Osteocyte (in vitro differentiated cells): Measurements from ENCODE around the gene ACTG1. TPM values are rescaled to one million over a fixed set of nuclear protein-coding genes. Genes with fewer than 3 reads are reported as not detected.

Source experiments
- DNase-seq: peaks from one replicate; pipeline ENCODE4 v3.0.0; 2021; ENCODE audit warnings: mixed read lengths; ENCODE audit not compliant: unreplicated experiment; ENCODE audit errors: extremely low spot score
- H3K27ac Mint-ChIP-seq: one replicate; pipeline ENCODE4 v1.8.0; 2021; ENCODE audit warnings: mild to moderate bottlenecking, mixed read lengths; ENCODE audit not compliant: unreplicated experiment
- H3K27me3 Mint-ChIP-seq: one replicate; pipeline ENCODE4 v1.8.0; 2021; ENCODE audit warnings: mixed read lengths; ENCODE audit not compliant: unreplicated experiment
- H3K36me3 Mint-ChIP-seq: one replicate; pipeline ENCODE4 v1.8.0; 2021; ENCODE audit warnings: mixed read lengths; ENCODE audit not compliant: unreplicated experiment
- H3K4me1 Mint-ChIP-seq: one replicate; pipeline ENCODE4 v1.8.0; 2021; ENCODE audit warnings: mixed read lengths; ENCODE audit not compliant: unreplicated experiment
- H3K4me3 Mint-ChIP-seq: one replicate; pipeline ENCODE4 v1.8.0; 2021; ENCODE audit warnings: mild to moderate bottlenecking, moderate library complexity, mixed read lengths; ENCODE audit not compliant: unreplicated experiment
- H3K9me3 Mint-ChIP-seq: one replicate; pipeline ENCODE4 v1.8.0; 2021; ENCODE audit warnings: mixed read lengths; ENCODE audit not compliant: unreplicated experiment
- CTCF ChIP-seq: fragments of 200-600 bp; sonication (generic); IDR thresholded peaks from 2 replicates; pipeline ENCODE4 v1.5.0; 2021; ENCODE audit warnings: antibody characterized with exemption, mild to moderate bottlenecking, moderate library complexity
- total RNA-seq: library from RNA; stranded (reverse); gene quantifications from 2 replicates; pipeline ENCODE4 v1.2.1, GENCODE V29; 2021

The ACTG1 gene
- total RNA-seq, 1 donor from 2014 or later, result 4,267 TPM

- Mint-ChIP-seq H3K27me3 (no peaks in the 10 kb centered on the region), H3K9me3 (no peaks in the 10 kb centered on the region), H3K4me3 (no peak overlapping the region), H3K36me3 (no peaks in the 10 kb centered on the region), H3K27ac (no peak overlapping the region), H3K4me1 (peaks cover 6% of the 10 kb centered on the region)
- TF ChIP-seq CTCF, result no peak
- DNase-seq, result no peak
These were observed 16.8 kb upstream of the ACTG1 start for GRCh38 chr17:81529437-81529803.

GRCh38 chr17:81528651-81529436 lies 16.2 kb upstream of the ACTG1 start:
- DNase-seq, result no peak
- H3K36me3 Mint-ChIP-seq, result no peaks in the 10 kb centered on the region
- TF ChIP-seq CTCF, result no peak
- H3K27me3 Mint-ChIP-seq, result no peaks in the 10 kb centered on the region
- no peak overlapping the region for H3K4me3 Mint-ChIP-seq
- H3K27ac Mint-ChIP-seq, result no peak overlapping the region
- peaks cover 4% of the 10 kb centered on the region for H3K4me1 Mint-ChIP-seq
- no peaks in the 10 kb centered on the region for H3K9me3 Mint-ChIP-seq

- no peak for DNase-seq
- Mint-ChIP-seq H3K36me3 (no peaks in the 10 kb centered on the region), H3K27ac (no peak overlapping the region), H3K27me3 (no peaks in the 10 kb centered on the region), H3K9me3 (no peaks in the 10 kb centered on the region), H3K4me3 (no peak overlapping the region), H3K4me1 (peaks cover 8% of the 10 kb centered on the region)
- TF ChIP-seq CTCF, result no peak
These were observed 15.7 kb upstream of the ACTG1 start for GRCh38 chr17:81528384-81528650.

GRCh38 chr17:81527591-81528383 lies 15.2 kb upstream of the ACTG1 start, which contains the start of gene FSCN2:
Gene FSCN2 (plus strand): TSS chr17:81528377. CDS start chr17:81528532, 155 bp downstream.
- H3K4me3 Mint-ChIP-seq, result no peak within 1 kb of the TSS
- no peak for DNase-seq

More at GRCh38 chr17:81527591-81528383, 15.2 kb upstream of the ACTG1 start, which contains the start of gene FSCN2:
- Mint-ChIP-seq H3K4me1 (peaks cover 9% of the 10 kb centered on the region), H3K27ac (no peak within 1 kb of the TSS), H3K36me3 (no peaks in the 10 kb centered on the region), H3K27me3 (no peaks in the 10 kb centered on the region), H3K9me3 (no peaks in the 10 kb centered on the region)
- no peak for TF ChIP-seq CTCF
